OCI-LY1 (cell line): ENCODE data around the gene PTPRT.

ENCODE experiments used
- H2AFZ ChIP-seq: fragments of 200-600 bp; sonication (generic), shearing (Covaris generic); 2 replicates; pipeline ENCODE4 v1.6.0; 2014; ENCODE audit warnings: antibody characterized with exemption, mild to moderate bottlenecking, low read length
- H3F3A ChIP-seq: fragments of 200-600 bp; sonication (generic), shearing (Covaris generic); 2 replicates; pipeline ENCODE4 v1.6.0; 2014; ENCODE audit warnings: mild to moderate bottlenecking, antibody characterized with exemption, low read length, moderate library complexity; ENCODE audit not compliant: insufficient read depth
- H3K27ac ChIP-seq: fragments of 200-600 bp; sonication (generic); 2 replicates; pipeline ENCODE4 v1.5.1; 2014; ENCODE audit warnings: low read length, mixed run types, mild to moderate bottlenecking, low read depth; ENCODE audit not compliant: poor library complexity, severe bottlenecking
- H3K27me3 ChIP-seq: fragments of 200-600 bp; sonication (generic); 2 replicates; pipeline ENCODE4 v1.6.0; 2014; ENCODE audit warnings: antibody characterized with exemption, mild to moderate bottlenecking, low read length, moderate library complexity; ENCODE audit not compliant: insufficient read depth
- H3K36me3 ChIP-seq: fragments of 200-600 bp; sonication (generic); 2 replicates; pipeline ENCODE4 v1.6.1; 2014; ENCODE audit warnings: mild to moderate bottlenecking, antibody characterized with exemption, low read length, moderate library complexity, mixed read lengths; ENCODE audit not compliant: insufficient read depth
- H3K4me1 ChIP-seq: fragments of 200-600 bp; sonication (generic); 2 replicates; pipeline ENCODE4 v1.5.1; 2014; ENCODE audit warnings: mild to moderate bottlenecking, low read length, moderate library complexity; ENCODE audit not compliant: insufficient read depth, severe bottlenecking
- H3K4me2 ChIP-seq: fragments of 200-600 bp; sonication (generic), shearing (Covaris generic); 2 replicates; pipeline ENCODE4 v1.6.1; 2014; ENCODE audit warnings: low read length
- H3K4me3 ChIP-seq: fragments of 200-600 bp; sonication (generic); 2 replicates; pipeline ENCODE4 v1.5.1; 2014; ENCODE audit warnings: low read length, low read depth, mild to moderate bottlenecking, mixed read lengths; ENCODE audit not compliant: poor library complexity, severe bottlenecking
- H3K79me2 ChIP-seq: fragments of 200-600 bp; shearing (Covaris generic); 2 replicates; pipeline ENCODE4 v1.6.1; 2016; ENCODE audit warnings: mixed run types, low read length, mixed read lengths; ENCODE audit not compliant: insufficient read depth
- H3K9ac ChIP-seq: fragments of 200-600 bp; sonication (generic), shearing (Covaris generic); 2 replicates; pipeline ENCODE4 v1.6.1; 2014; ENCODE audit warnings: mild to moderate bottlenecking, low read length, mixed read lengths
- H3K9me2 ChIP-seq: fragments of 200-600 bp; sonication (generic), shearing (Covaris generic); 2 replicates; pipeline ENCODE4 v1.6.1; 2014; ENCODE audit warnings: low read depth, mild to moderate bottlenecking, low read length, mixed read lengths
- H3K9me3 ChIP-seq: fragments of 200-600 bp; shearing (Covaris generic); 2 replicates; pipeline ENCODE4 v1.6.1; 2014; ENCODE audit warnings: low read length, mixed read lengths
- H4K20me1 ChIP-seq: fragments of 200-600 bp; sonication (generic), shearing (Covaris generic); 2 replicates; pipeline ENCODE4 v1.6.0; 2016; ENCODE audit warnings: mild to moderate bottlenecking, low read length; ENCODE audit not compliant: insufficient read depth
- EZH2 ChIP-seq: fragments of 200-600 bp; sonication (generic), shearing (Covaris generic); IDR thresholded peaks from 2 replicates; pipeline ENCODE4 v1.8.0; 2017; ENCODE audit warnings: borderline replicate concordance, mixed run types, mild to moderate bottlenecking, antibody characterized with exemption, low read length, moderate library complexity, mixed read lengths
- TF ChIP-seq, protein P1 (sequence below): fragments of 200-600 bp; sonication (generic), shearing (Covaris generic); IDR thresholded peaks from 2 replicates; pipeline ENCODE4 v1.5.1; 2017; ENCODE audit warnings: mild to moderate bottlenecking, antibody characterized with exemption, low read length, moderate library complexity, mixed read lengths

The PTPRT gene

DNA sequence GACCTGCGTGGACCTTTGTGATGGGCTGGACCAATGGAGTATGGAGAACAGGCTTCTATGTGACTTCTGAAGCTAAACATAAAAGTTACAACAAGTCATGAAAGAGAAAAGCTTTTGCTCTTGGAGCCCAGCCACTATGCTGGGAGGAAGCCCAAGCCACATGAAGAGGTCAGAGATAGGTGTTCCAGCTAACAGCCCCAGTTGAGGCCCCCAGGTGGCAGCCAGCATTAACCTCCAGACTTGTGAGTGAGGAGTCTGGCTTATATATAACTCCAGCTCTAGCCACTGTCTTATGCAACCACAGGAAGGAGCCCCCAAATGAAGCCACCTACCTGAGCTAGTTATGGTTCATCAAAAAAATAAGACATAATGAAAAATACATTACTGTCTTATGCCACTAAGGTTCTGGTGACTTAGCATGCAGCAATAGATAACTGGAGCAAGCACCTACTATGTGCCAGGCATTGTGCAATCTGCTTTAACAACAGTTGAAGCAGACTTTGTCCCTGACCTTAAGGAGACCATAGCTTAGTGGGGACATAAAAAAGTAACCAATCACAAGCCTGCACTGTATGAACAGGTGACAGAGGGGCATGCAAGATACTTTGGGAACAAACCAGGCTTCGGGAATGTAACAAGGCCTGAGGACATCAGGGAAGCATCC is 599.6 kb downstream of the PTPRT start:
- H3K27me3 ChIP-seq, result no peaks in the 10 kb centered on the region
- no peaks in the 10 kb centered on the region for H4K20me1 ChIP-seq
- no peak overlapping the region for H2AFZ ChIP-seq
- no peak overlapping the region for H3K4me2 ChIP-seq
- no peaks in the 10 kb centered on the region for H3K4me1 ChIP-seq
- no peaks in the 10 kb centered on the region for H3F3A ChIP-seq
- H3K9me2 ChIP-seq, result no peaks in the 10 kb centered on the region
- H3K9me3 ChIP-seq, result no peaks in the 10 kb centered on the region
- H3K27ac ChIP-seq, result no peak overlapping the region
- H3K36me3 ChIP-seq, result no peaks in the 10 kb centered on the region
- H3K79me2 ChIP-seq, result no peaks in the 10 kb centered on the region
- TF ChIP-seq, protein P1, sequence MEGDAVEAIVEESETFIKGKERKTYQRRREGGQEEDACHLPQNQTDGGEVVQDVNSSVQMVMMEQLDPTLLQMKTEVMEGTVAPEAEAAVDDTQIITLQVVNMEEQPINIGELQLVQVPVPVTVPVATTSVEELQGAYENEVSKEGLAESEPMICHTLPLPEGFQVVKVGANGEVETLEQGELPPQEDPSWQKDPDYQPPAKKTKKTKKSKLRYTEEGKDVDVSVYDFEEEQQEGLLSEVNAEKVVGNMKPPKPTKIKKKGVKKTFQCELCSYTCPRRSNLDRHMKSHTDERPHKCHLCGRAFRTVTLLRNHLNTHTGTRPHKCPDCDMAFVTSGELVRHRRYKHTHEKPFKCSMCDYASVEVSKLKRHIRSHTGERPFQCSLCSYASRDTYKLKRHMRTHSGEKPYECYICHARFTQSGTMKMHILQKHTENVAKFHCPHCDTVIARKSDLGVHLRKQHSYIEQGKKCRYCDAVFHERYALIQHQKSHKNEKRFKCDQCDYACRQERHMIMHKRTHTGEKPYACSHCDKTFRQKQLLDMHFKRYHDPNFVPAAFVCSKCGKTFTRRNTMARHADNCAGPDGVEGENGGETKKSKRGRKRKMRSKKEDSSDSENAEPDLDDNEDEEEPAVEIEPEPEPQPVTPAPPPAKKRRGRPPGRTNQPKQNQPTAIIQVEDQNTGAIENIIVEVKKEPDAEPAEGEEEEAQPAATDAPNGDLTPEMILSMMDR, result no peak; the same call in 1 of the 2 replicates
- no peak for TF ChIP-seq EZH2
- H3K9ac ChIP-seq, result no peak overlapping the region
- no peak overlapping the region for H3K4me3 ChIP-seq

DNA sequence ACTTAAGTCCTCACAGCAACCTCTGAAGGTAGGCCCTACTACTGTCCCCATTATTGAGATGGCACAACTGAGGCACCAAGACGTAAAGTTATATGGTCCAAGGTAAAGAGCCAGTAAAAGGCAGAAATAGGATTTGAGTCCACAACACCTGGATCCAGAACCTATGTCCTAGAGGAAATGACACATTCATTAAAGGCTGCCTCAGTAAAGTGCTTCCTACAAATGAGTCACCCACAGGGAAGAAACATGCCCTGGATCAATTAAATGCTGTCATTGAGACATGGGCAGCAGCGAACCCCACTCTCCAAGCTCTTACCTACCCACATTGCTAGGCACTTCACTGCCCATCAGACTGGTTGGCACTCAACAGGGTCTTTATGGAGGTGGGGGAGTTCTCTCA is 600.9 kb downstream of the PTPRT start:
- TF ChIP-seq, protein P1, result no peak
- TF ChIP-seq EZH2, result no peak
- Histone ChIP-seq H3K4me2 (no peak overlapping the region), H3K36me3 (no peaks in the 10 kb centered on the region; the same call in 1 of the 2 replicates), H3K79me2 (no peaks in the 10 kb centered on the region), H3F3A (no peaks in the 10 kb centered on the region), H3K9ac (no peak overlapping the region), H2AFZ (no peak overlapping the region), H3K9me3 (no peaks in the 10 kb centered on the region), H3K9me2 (no peaks in the 10 kb centered on the region), H3K4me3 (no peak overlapping the region), H4K20me1 (no peaks in the 10 kb centered on the region), H3K4me1 (no peaks in the 10 kb centered on the region), H3K27ac (no peak overlapping the region), H3K27me3 (no peaks in the 10 kb centered on the region)

DNA sequence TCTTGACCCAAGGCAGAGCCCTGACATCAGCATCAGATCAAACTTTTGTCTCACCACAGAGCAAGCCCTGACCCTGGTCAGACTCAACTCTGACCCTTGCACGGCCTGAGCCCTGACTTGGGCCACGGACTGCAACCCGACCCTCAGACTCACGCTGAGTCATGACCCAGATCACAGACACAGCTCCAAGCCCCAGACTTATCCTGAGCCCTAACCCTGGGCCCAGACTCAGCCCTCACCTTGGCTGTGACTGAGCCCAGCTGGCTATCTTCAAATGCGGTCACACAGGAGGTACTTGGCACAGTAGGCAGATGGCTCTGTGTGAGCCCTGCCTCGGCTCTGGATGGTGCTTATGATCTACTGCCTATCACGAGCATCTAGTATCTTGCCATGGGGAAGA is 602.3 kb downstream of the PTPRT start:
- H3K9me3 ChIP-seq, result no peaks in the 10 kb centered on the region
- H3K4me3 ChIP-seq, result no peak overlapping the region
- no peaks in the 10 kb centered on the region for H3K9me2 ChIP-seq
- H3K9ac ChIP-seq, result no peak overlapping the region
- H4K20me1 ChIP-seq, result no peaks in the 10 kb centered on the region
- no peak overlapping the region for H2AFZ ChIP-seq
- TF ChIP-seq, protein P1, result no peak
- TF ChIP-seq EZH2, result no peak
- H3K4me2 ChIP-seq, result no peak overlapping the region
- H3K27ac ChIP-seq, result no peak overlapping the region
- H3K27me3 ChIP-seq, result no peaks in the 10 kb centered on the region
- no peaks in the 10 kb centered on the region for H3K4me1 ChIP-seq
- no peaks in the 10 kb centered on the region for H3F3A ChIP-seq
- no peaks in the 10 kb centered on the region; the same call in 1 of the 2 replicates for H3K36me3 ChIP-seq
- H3K79me2 ChIP-seq, result no peaks in the 10 kb centered on the region
